Colon (tissue), 2 donors: ENCODE results near the gene COL27A1.

Experiments
- FAIRE-seq: peaks from 2 replicates; lab custom pipeline; 2012; peaks lifted over from hg19 to GRCh38; lab: Jason Lieb, UNC
- donor health status: control.
- donor health status: control.

COL27A1 gene

DNA sequence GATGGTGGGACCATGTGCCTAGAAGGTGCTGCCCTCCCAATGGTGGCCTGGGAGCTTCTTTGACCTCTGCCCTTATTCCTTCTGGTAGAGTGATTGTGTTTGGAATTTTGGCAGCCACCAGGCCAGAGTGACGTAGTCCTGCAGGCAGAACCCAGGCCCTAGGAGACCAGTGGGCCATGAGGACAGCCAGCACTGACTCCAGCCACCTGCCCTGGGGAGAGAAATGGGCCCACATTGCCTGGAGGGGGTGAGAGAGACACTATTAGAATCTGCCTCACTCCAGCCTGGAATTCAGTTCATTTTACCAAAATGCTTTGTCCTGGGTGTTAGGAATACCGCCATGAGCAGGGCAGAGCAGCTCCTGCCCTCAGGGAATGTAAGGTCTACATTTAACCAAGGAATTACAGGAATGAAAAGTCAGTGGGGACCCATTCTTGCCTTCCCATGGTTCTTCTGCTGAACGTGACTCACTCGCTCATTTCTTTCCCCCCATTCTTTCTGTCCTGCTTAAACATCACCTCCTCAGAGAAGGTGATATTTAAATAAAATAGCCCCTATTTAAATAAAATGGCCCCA lies 5.5 kb upstream of the COL27A1 start:
- no peak for FAIRE-seq

GRCh38 chr9:114150608-114151007 lies 4.7 kb upstream of the COL27A1 start:
- FAIRE-seq = no peak

DNA sequence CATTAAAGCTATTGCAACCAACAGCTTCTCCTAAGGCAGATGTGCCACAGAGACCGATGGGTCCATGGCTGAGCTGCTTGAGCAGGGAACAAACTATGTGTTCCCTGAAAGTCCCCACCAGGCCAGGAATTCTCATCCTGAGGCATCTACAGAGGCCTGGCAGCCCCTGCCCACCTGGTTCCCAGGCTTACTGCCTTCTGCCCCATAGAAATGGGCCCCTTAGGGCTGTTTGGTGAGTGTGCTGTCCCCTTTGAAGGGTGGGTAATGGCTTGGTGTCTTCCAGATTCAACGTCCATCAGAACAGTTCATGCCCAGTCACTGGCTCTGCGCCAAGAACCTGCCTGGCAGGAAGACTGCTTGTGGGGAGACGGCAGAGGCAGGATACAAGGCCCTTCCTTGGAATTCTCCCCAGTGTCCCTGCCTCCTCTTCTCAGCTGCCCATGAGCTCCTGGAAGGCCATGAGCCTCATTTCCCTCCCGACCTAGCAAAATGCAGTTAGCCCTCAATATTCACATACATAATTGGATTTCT lies 3.8 kb upstream of the COL27A1 start:
- FAIRE-seq = no peak

GRCh38 chr9:114153761-114154599 lies 1.4 kb upstream of the COL27A1 start:
- no peak for FAIRE-seq

GRCh38 chr9:114154600-114155102 lies 686 bp upstream of the COL27A1 start:
- FAIRE-seq = no peak

DNA sequence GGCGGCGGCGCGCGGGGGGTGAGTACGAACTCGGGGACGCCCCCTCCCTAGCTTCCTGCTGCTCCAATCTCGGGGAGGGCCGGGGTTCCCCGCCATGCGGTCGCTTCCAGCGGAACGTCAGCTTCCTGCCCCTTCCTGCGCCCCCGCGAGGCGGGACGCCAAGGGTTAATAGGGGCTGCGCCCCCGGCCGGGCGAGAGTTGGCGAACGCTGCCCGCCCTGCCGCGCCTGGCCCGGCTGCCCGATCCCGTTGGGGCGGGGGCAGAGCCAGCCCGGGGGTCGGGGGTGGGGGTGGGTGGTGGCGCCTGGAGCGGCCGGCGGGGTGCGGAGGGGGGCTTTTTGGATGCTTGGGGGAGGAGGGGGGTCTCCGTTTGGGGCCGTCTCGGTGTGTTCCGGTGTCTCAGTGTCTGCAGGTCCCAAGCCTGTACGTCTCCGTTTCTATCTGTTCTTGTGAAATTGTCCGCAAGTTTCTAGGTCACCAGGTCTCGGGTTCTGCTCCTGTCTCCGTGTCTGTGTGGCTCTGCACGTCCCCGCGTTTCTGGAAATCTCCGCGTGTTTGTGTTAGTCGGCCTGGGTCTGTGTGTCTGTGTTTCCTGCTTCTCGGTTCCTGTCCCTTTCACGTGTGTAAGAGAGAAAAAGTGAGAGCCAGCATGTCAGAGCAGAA lies 789 bp downstream of the COL27A1 start:
- FAIRE-seq = no peak

- FAIRE-seq = no peak
Observed at GRCh38 chr9:114156657-114157421, 1.5 kb downstream of the COL27A1 start.

DNA sequence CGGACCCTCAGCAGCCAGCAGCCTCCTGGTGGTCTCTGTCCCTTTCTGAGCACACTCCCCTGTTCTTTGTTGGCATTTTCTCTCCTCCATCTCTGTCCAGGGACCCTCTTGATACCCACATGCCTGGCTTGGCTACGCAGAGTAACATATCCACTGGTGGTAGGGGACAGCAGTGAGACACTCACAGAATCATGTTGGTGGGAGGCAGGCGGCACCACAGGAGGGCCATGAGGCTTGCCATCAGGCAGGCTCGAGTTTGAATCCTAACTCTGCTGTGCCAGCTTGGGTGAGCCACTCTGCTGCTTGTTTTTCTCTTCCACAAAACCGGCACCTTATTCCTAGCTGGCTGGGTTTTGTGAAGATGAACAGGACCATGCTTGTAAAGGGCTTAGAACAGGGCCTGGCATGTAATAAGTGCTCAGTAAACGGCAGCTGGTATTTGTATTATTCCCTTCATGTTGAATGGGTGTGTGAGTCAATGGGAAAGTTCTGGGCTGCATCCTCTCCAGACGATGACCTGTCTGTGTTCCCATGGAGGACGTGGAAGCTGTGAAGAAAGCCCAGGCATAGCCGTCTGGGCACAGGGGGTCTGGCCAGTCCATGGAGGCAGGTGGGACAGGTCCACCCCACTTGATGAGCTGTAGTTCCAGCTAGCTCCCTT lies 2.3 kb downstream of the COL27A1 start:
- FAIRE-seq = no peak

DNA sequence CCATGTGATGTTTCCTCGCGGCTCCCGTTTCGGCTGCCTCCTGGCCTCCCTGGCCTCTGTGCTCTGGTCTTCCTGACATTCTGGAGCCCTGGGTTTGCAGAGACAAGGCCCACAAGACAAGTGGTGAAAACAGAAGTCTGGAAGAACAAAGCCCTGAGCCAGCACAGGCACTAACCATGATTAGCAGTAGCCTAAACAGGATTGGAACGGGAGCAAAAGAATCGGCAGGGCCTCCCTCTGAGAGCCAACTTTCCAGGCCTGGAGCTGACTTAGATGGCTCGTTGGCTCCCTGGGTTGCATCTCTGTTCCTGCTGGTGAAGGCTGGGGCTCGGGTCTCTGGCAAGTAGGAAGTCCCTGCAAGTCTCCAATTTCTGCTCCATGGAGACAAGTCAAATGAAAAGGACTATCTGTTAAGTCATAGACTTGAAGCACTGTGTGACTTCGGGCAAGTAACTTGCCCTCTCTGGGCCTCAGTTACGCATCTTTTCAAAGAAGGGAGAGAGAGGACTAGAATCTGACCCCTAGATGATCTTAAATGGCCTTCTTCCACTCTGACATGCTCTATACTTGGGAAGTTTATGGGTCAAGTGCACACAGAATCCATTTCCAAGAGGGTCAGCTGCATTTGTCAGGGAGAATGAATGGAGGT lies 3.3 kb downstream of the COL27A1 start:
- FAIRE-seq = no peak

DNA sequence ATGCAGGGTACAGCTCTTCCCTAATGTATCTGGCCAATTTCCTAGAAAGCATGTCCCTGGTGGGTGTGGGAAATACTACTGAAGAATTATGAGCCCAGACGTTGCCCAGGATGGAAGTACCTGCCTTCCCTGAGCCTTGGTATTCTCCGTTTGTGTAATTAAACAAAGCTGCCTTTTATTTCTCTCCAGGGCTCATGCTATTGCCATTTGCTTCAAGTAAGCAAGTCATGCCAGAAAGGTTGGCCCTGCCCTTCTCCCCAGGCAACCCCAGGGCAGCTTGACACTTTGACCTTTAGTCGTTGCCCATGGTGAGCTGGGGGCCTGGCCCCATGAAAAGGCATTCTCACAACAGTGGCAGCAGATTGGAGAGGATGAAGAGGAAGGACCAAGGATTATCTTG lies 4.4 kb downstream of the COL27A1 start:
- FAIRE-seq = no peak

DNA sequence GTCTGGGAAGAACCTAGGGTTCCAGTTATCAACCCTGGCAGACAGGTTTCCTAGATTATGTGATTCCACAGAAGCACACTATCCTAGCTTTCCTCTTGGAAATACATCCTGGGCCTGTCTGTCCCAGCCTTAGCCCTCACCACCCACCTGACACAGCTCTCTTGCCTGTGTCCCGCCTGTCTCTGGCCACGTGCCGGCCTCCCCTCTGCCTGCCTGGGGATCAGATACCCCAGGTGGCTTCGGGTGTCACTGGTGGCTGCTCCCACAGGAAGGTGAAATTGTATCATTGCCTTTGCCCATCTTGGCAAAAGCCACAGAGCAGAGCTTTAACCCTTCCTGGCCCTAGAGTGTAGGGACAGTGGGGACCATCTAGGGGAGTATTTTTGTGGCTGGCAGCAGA lies 6.2 kb downstream of the COL27A1 start:
- no peak for FAIRE-seq

GRCh38 chr9:114163517-114163951 lies 8.2 kb downstream of the COL27A1 start:
- no peak for FAIRE-seq

- no peak for FAIRE-seq
Observed at GRCh38 chr9:114164191-114164794, 9.0 kb downstream of the COL27A1 start.

DNA sequence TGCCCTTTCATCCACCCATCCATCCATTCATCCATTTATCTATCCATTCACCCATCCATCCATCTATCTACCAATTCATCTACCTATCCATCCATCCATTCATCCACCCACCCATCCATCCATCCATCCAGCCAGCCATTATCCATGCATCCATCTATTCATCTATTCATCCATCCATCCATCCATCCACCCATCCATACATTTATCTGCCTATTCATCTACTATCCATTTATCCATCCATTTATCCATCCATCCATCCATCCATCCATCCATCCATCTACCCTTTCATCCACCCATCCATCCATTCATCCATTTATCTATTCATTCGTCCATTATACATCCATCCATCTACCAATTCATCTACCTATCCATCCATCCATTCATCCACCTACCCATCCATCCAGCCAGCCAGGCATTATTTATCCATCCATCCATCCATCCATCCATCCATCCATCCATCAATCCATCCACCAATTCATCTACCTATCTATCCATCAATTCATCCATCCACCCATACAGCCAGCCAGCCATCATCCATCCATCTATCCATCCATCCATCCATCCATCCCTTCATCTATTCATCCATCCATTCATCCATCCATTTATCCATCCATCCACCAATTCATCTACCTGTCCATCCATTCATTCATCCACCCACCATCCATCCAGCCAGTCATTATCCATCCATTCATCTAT lies 10.2 kb downstream of the COL27A1 start:
- FAIRE-seq = no peak

GRCh38 chr9:114166103-114166470 lies 10.8 kb downstream of the COL27A1 start:
- FAIRE-seq = no peak

DNA sequence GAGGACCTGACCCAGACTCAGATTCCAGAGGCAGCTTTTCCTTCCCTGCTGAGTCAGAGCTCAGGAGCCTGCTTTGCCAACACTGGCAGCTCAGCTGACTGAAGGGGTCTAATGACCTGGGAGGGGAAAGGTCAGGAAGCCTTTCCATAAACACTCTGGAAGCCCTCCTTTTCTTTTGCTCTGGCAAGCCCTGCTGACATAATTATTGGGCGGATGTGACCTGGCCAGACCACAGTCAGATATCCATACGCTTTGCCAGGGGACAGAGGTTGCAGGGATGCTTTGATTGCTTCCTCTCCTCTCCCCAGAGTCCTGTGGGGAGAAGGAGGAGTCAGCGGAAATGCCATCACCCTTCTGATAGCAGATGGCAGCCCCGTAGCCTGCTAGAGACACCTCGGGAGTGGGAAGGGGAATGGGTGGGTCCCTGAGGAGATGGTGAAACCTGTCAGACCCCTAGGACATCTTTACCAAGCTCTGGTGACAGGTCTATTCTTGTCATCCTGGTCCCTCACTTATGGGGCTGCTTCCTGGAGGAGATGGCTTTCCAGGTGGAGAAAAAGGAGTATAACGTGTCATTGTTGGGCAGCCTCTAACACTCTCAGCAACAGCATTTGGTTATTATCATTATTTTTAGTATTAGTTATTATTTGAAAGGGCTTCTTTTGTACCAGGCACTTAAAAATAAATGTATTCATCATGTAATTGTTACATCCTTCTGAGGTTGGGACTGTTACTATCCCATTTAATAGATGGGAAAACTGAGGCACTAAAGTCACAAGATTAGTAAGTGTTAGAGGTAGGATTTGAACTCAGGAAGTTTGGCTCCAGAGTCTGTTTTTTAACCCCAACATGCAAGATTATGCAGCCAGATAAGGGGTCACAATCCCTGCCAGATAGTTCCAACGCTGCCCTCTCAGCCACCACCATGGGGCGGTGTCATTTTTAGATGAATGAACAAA lies 11.6 kb downstream of the COL27A1 start:
- FAIRE-seq = no peak

DNA sequence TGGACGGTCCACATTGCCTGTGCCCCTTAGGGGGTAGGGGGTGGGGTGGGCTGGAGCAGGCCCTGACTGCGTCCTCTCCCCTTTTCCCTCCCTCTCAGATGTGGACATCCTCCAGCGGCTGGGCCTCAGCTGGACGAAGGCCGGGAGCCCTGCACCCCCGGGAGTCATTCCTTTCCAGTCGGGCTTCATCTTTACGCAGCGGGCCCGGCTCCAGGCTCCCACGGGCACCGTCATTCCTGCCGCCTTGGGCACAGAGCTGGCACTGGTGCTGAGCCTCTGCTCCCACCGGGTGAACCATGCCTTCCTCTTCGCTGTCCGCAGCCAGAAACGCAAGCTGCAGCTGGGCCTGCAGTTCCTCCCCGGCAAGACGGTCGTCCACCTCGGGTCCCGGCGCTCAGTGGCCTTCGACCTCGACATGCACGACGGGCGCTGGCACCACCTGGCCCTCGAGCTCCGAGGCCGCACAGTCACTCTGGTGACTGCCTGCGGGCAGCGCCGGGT lies 12.3 kb downstream of the COL27A1 start:
- no peak for FAIRE-seq

DNA sequence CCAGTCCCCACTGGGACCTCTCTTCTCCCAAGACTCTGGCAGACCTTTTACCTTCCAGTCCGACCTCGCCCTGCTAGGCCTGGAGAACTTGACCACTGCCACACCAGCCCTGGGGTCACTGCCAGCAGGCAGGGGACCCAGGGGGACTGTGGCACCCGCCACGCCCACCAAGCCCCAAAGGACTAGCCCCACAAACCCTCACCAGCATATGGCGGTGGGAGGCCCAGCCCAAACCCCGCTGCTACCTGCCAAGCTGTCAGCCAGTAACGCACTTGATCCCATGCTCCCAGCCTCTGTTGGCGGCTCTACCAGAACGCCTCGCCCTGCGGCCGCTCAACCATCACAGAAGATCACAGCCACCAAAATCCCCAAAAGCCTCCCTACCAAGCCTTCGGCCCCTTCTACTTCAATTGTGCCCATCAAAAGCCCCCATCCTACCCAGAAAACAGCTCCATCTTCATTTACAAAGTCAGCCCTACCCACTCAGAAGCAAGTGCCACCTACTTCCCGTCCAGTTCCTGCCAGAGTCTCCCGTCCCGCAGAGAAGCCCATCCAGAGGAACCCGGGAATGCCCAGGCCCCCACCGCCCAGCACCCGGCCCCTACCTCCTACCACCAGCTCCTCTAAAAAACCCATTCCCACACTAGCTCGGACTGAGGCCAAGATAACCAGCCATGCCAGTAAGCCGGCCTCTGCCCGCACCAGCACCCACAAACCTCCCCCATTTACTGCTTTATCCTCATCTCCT lies 13.1 kb downstream of the COL27A1 start:
- no peak for FAIRE-seq
